Hepatocyte (in vitro differentiated cells): ENCODE data around the gene VIPAS39. TPM values are rescaled to one million over a fixed set of nuclear protein-coding genes. Genes with fewer than 3 reads are reported as not detected.
A peak's percentile ranks its signal among the peaks of the same experiment; 100 is the strongest.

Experiments
- DNase-seq: peaks from one replicate; pipeline ENCODE4 v3.0.0-alpha.2; 2016; ENCODE audit warnings: low spot score
- H2AFZ ChIP-seq: fragments of 200-600 bp; sonication (generic); 2 replicates; pipeline ENCODE4 v1.6.0; 2016; ENCODE audit warnings: antibody characterized with exemption, mild to moderate bottlenecking
- H3K27ac ChIP-seq: fragments of 200-600 bp; sonication (generic); 2 replicates; pipeline ENCODE4 v1.5.1; 2016; ENCODE audit warnings: mild to moderate bottlenecking
- H3K27me3 ChIP-seq: fragments of 200-600 bp; sonication (generic); 2 replicates; pipeline ENCODE4 v1.6.1; 2016
- H3K36me3 ChIP-seq: fragments of 200-600 bp; sonication (generic); replicated peaks from 2 replicates; pipeline ENCODE4 v1.5.1; 2016; ENCODE audit warnings: low read depth; ENCODE audit not compliant: insufficient read depth
- H3K4me1 ChIP-seq: fragments of 200-600 bp; sonication (generic); 2 replicates; pipeline ENCODE4 v1.5.1; 2016; ENCODE audit warnings: mild to moderate bottlenecking, moderate library complexity; ENCODE audit not compliant: insufficient read depth
- H3K4me2 ChIP-seq: fragments of 200-600 bp; sonication (generic); 2 replicates; pipeline ENCODE4 v1.6.0; 2016
- H3K4me3 ChIP-seq: fragments of 200-600 bp; sonication (generic); 2 replicates; pipeline ENCODE4 v1.5.1; 2016; ENCODE audit warnings: mild to moderate bottlenecking
- H3K79me2 ChIP-seq: fragments of 200-600 bp; sonication (generic); 2 replicates; pipeline ENCODE4 v1.6.0; 2017; ENCODE audit warnings: mild to moderate bottlenecking
- H3K9me2 ChIP-seq: fragments of 200-600 bp; sonication (generic); replicated peaks from 2 replicates; pipeline ENCODE4 v1.6.0; 2017; ENCODE audit warnings: mild to moderate bottlenecking; ENCODE audit not compliant: insufficient read depth
- H3K9me3 ChIP-seq: fragments of 200-600 bp; sonication (generic); 2 replicates; pipeline ENCODE4 v1.5.1; 2016; ENCODE audit warnings: low read depth, mild to moderate bottlenecking
- H4K20me1 ChIP-seq: fragments of 200-600 bp; sonication (generic); 2 replicates; pipeline ENCODE4 v1.6.0; 2016; ENCODE audit warnings: mild to moderate bottlenecking; ENCODE audit not compliant: insufficient read depth, poor library complexity, severe bottlenecking
- EZH2 ChIP-seq: fragments of 200-600 bp; sonication (generic); IDR thresholded peaks from 2 replicates; pipeline ENCODE4 v1.6.1; 2016; ENCODE audit warnings: antibody characterized with exemption, mild to moderate bottlenecking, borderline replicate concordance
- EZH2phosphoT487 ChIP-seq: fragments of 200-600 bp; sonication (generic); IDR thresholded peaks from one replicate; pipeline ENCODE4 v1.6.1; 2018; ENCODE audit warnings: antibody characterized with exemption, mild to moderate bottlenecking, low read depth, moderate library complexity; ENCODE audit not compliant: unreplicated experiment, severe bottlenecking
- WGBS: methylation state at CpG from one replicate; pipeline ENCODE4 v1.1.6; 2016; ENCODE audit warnings: low lambda C conversion rate; ENCODE audit errors: missing lambda C conversion rate; 5-methylcytosine and 5-hydroxymethylcytosine counted together
- polyA plus RNA-seq: library from polyadenylated mRNA; unstranded; fragments of >200 nt; fragmentation: Nextera tagmentation; extraction: Ambion mirVana; gene quantifications from 2 replicates; pipeline ENCODE4 v1.2.1, GENCODE V29; 2016
- total RNA-seq: library from RNA; depleted of rRNA; stranded (reverse); fragments of >200 nt; gene quantifications from 2 replicates; pipeline ENCODE4 v1.2.3, GENCODE V29; 2014
- TF ChIP-seq, protein P1 (sequence below): fragments of 200-600 bp; sonication (generic); IDR thresholded peaks from 2 replicates; pipeline ENCODE4 v1.5.1; 2016; ENCODE audit warnings: antibody characterized with exemption, mild to moderate bottlenecking; ENCODE audit not compliant: poor library complexity

VIPAS39 gene
- total and polyA plus RNA-seq, 2 experiments from 2014 or later: 11.7 to 29.2 TPM

DNA sequence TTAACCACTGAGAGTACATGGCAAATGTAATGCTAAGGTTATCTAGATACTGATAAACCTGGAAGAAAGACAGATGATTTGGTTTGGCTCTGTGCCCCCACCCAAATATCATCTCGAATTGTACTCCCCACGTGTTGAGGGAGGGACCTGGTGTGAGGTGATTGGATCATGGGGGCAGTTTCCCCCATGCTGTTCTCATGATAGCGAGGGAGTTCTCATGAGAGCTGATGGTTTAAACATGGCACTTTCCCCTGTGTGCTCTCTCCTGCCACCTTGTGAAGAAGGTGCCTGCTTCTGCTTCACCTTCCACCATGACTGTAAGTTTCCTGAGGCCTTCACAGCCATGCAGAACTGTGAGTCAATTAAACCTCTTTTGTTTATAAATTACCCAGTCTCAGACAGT is 48.3 kb downstream of the VIPAS39 start:
- H2AFZ ChIP-seq: no peak overlapping the region
- no peak overlapping the region for H3K27ac ChIP-seq
- no peaks in the 10 kb centered on the region for H3K4me1 ChIP-seq
- no peaks in the 10 kb centered on the region for H3K36me3 ChIP-seq
- H4K20me1 ChIP-seq: no peaks in the 10 kb centered on the region
- no peaks in the 10 kb centered on the region for H3K9me3 ChIP-seq
- H3K27me3 ChIP-seq: no peaks in the 10 kb centered on the region
- H3K9me2 ChIP-seq: no peaks in the 10 kb centered on the region
- no peak overlapping the region for H3K4me3 ChIP-seq
- WGBS: 15% methylated on average over 3 of the region's 3 CpGs
- no peak for TF ChIP-seq EZH2phosphoT487
- TF ChIP-seq, protein P1, sequence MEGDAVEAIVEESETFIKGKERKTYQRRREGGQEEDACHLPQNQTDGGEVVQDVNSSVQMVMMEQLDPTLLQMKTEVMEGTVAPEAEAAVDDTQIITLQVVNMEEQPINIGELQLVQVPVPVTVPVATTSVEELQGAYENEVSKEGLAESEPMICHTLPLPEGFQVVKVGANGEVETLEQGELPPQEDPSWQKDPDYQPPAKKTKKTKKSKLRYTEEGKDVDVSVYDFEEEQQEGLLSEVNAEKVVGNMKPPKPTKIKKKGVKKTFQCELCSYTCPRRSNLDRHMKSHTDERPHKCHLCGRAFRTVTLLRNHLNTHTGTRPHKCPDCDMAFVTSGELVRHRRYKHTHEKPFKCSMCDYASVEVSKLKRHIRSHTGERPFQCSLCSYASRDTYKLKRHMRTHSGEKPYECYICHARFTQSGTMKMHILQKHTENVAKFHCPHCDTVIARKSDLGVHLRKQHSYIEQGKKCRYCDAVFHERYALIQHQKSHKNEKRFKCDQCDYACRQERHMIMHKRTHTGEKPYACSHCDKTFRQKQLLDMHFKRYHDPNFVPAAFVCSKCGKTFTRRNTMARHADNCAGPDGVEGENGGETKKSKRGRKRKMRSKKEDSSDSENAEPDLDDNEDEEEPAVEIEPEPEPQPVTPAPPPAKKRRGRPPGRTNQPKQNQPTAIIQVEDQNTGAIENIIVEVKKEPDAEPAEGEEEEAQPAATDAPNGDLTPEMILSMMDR: peak; percentile 39
- no peak for TF ChIP-seq EZH2
- no peaks in the 10 kb centered on the region for H3K79me2 ChIP-seq
- no peak overlapping the region for H3K4me2 ChIP-seq
- DNase-seq: peak; percentile 37

DNA sequence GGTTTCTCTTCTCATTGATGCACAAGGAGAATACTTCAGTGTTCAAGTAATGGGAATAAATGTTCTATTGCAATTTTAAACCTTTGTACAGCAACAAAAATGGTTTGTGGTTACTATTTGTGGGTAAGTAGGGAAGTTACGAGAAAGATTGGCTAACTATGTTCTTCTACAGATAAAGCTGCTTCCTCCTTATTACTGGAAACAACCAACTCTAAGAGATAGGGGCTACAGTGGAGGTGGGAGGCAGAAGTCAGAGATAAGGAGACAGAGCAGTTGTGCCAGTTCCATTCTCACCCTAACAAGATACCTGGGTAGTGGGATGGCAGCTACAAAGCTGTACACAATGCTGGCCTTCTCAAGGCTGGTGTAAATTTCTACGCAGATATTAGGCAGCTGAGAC is 50.2 kb downstream of the VIPAS39 start:
- Histone ChIP-seq H3K4me3 (no peak overlapping the region), H4K20me1 (no peaks in the 10 kb centered on the region), H2AFZ (no peak overlapping the region), H3K9me3 (no peaks in the 10 kb centered on the region), H3K4me2 (no peak overlapping the region), H3K79me2 (no peaks in the 10 kb centered on the region), H3K27ac (peak overlapping the region; percentile 34), H3K36me3 (no peaks in the 10 kb centered on the region), H3K9me2 (no peaks in the 10 kb centered on the region), H3K27me3 (no peaks in the 10 kb centered on the region), H3K4me1 (no peaks in the 10 kb centered on the region)
- no peak for DNase-seq
- WGBS: 86% methylated on average over 2 of the region's 2 CpGs
- TF ChIP-seq, protein P1: no peak
- TF ChIP-seq EZH2 (no peak), EZH2phosphoT487 (no peak)

DNA sequence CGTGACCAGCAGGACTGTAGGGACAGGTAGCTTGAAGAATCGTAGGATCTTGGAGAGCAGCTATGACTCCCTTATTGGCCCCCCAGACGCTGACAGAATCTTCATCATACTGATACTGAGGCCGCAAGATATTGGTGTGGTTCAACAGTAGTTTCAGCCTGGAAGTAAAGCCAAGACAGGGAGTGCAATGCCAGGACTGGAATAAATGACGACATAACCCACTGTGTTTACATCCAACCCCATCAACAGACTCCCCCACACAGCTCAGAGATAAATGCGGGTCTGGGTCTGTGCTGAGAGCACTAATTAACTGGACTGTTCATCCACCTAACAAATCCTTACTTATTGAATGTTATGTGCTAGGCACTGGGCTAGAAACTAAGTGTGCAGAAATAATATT is 50.7 kb downstream of the VIPAS39 start:
- H3K36me3 ChIP-seq: no peaks in the 10 kb centered on the region
- no peaks in the 10 kb centered on the region for H3K4me1 ChIP-seq
- H3K27ac ChIP-seq: peak overlapping the region; percentile 34
- peak; percentile 11 for DNase-seq
- H2AFZ ChIP-seq: no peak overlapping the region
- H3K9me2 ChIP-seq: no peaks in the 10 kb centered on the region
- no peaks in the 10 kb centered on the region for H4K20me1 ChIP-seq
- 76% methylated on average over 6 of the region's 6 CpGs for WGBS
- no peak for TF ChIP-seq EZH2phosphoT487
- no peak for TF ChIP-seq EZH2
- TF ChIP-seq, protein P1: no peak
- no peaks in the 10 kb centered on the region for H3K27me3 ChIP-seq
- H3K4me3 ChIP-seq: no peak overlapping the region
- no peak overlapping the region for H3K4me2 ChIP-seq
- H3K9me3 ChIP-seq: no peaks in the 10 kb centered on the region
- no peaks in the 10 kb centered on the region for H3K79me2 ChIP-seq

DNA sequence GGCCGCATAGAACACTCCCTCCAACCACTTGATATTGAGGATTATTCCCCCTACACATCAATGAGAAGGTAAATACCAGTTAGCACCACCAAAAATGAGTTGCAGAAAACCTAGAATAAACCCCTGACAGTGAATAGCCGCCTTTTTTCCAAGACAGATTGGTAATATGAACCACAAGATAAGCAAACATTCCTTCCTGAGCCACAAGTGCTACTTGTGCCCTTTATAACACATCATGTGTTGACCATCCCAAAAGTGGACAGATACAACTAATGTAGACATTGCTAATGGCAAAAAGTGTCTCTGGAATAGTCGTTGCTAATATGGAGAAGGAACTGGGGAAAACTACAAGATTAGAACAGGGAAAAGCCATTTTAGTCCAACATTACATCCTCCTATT is 51.3 kb downstream of the VIPAS39 start:
- no peak overlapping the region for H3K4me2 ChIP-seq
- H3K4me3 ChIP-seq: no peak overlapping the region
- WGBS: 73% methylated on average over 3 of the region's 3 CpGs
- H3K9me3 ChIP-seq: no peaks in the 10 kb centered on the region
- H3K36me3 ChIP-seq: no peaks in the 10 kb centered on the region
- no peak overlapping the region for H3K27ac ChIP-seq
- H3K9me2 ChIP-seq: no peaks in the 10 kb centered on the region
- TF ChIP-seq EZH2 (no peak), EZH2phosphoT487 (no peak)
- TF ChIP-seq, protein P1: no peak
- H3K27me3 ChIP-seq: no peaks in the 10 kb centered on the region
- H3K79me2 ChIP-seq: no peaks in the 10 kb centered on the region
- H4K20me1 ChIP-seq: no peaks in the 10 kb centered on the region
- no peak overlapping the region for H2AFZ ChIP-seq
- no peaks in the 10 kb centered on the region for H3K4me1 ChIP-seq
- no peak for DNase-seq
